GM19463 (cell line): Measurements from ENCODE around the gene PPP4R3B.

ENCODE experiments used
- ATAC-seq: cut with Tn5 transposase; IDR thresholded peaks from one replicate; pipeline ENCODE4 v1.9.1; 2021; ENCODE audit warnings: mild to moderate bottlenecking, moderate library complexity; ENCODE audit not compliant: unreplicated experiment

The PPP4R3B gene

GRCh38 chr2:55519938-55520885, 97.2 kb downstream of the PPP4R3B start:
- ATAC-seq = peak; percentile 4

GRCh38 chr2:55518841-55519165, 98.6 kb downstream of the PPP4R3B start:
- ATAC-seq = peak; percentile 4

- no peak for ATAC-seq
These were observed 105.8 kb downstream of the PPP4R3B start for GRCh38 chr2:55511508-55512124.

- ATAC-seq = no peak
These were observed 114.8 kb downstream of the PPP4R3B start for GRCh38 chr2:55502590-55503141.

GRCh38 chr2:55500025-55500424, 117.4 kb downstream of the PPP4R3B start:
- ATAC-seq = no peak

GRCh38 chr2:55498582-55498981, 118.8 kb downstream of the PPP4R3B start:
- no peak for ATAC-seq
